Renal pelvis (tissue), 12 donors: Measurements from ENCODE around the gene CDX1. TPM values are rescaled to one million over a fixed set of nuclear protein-coding genes. Genes with fewer than 3 reads are reported as not detected.

ENCODE experiments used
- DNase-seq: peaks from one replicate; pipeline ENCODE4 v3.0.0-alpha.2; 2013
- long read RNA-seq, 16 experiments: transcript quantifications; one replicate each; lab custom pipeline, GENCODE V29; 2026
- polyA plus RNA-seq, 3 donors: library from polyadenylated mRNA; unstranded; fragments of 120-200 nt; gene quantifications; one replicate each; pipeline ENCODE4 v1.2.1, GENCODE V29; 2013; ENCODE audit not compliant: insufficient read length in 3 of 3

Gene CDX1
- 1 to 10 TPM in 1 of 3 donors, under 1 TPM in 2; 0.84 to 1.1 (median 0.89) TPM for polyA plus RNA-seq
- long read RNA-seq, donor 1 = 0 reads
- long read RNA-seq, donor 2 = 0 reads
- long read RNA-seq, donor 3 = 0 reads
- long read RNA-seq, donor 4 = 0 reads
- long read RNA-seq, donor 5 = 0 reads
- long read RNA-seq, donor 6, partial matches to known transcripts = 0 of 1 reads
- long read RNA-seq, donor 6, other reads (novel, unspliced or antisense) = 0 of 1 reads
- long read RNA-seq, donor 7, partial matches to known transcripts = 0 of 3 reads
- long read RNA-seq, donor 7, other reads (novel, unspliced or antisense) = 0 of 3 reads
- long read RNA-seq, donor 8 = 0 reads
- long read RNA-seq, donor 9, partial matches to known transcripts = 0 of 1 reads
- long read RNA-seq, donor 9, other reads (novel, unspliced or antisense) = 0 of 1 reads
- long read RNA-seq, donor 10 = 0 reads
- long read RNA-seq, donor 11, partial matches to known transcripts = 0 of 2 reads
- long read RNA-seq, donor 11, other reads (novel, unspliced or antisense) = 0 of 2 reads
- long read RNA-seq, donor 12, partial matches to known transcripts = 0 of 1 reads
- long read RNA-seq, donor 12, other reads (novel, unspliced or antisense) = 0 of 1 reads
- long read RNA-seq, donor 13 = 0 reads
- long read RNA-seq, donor 14 = 0 reads
- long read RNA-seq, donor 15, transcript CDX1-201 (3 exons, 1,758 nt) = major isoform, 38 of 52 reads
- long read RNA-seq, donor 15, partial matches to known transcripts = 14 of 52 reads
- long read RNA-seq, donor 15, other reads (novel, unspliced or antisense) = 0 of 52 reads
- long read RNA-seq, donor 16 = 0 reads

DNA sequence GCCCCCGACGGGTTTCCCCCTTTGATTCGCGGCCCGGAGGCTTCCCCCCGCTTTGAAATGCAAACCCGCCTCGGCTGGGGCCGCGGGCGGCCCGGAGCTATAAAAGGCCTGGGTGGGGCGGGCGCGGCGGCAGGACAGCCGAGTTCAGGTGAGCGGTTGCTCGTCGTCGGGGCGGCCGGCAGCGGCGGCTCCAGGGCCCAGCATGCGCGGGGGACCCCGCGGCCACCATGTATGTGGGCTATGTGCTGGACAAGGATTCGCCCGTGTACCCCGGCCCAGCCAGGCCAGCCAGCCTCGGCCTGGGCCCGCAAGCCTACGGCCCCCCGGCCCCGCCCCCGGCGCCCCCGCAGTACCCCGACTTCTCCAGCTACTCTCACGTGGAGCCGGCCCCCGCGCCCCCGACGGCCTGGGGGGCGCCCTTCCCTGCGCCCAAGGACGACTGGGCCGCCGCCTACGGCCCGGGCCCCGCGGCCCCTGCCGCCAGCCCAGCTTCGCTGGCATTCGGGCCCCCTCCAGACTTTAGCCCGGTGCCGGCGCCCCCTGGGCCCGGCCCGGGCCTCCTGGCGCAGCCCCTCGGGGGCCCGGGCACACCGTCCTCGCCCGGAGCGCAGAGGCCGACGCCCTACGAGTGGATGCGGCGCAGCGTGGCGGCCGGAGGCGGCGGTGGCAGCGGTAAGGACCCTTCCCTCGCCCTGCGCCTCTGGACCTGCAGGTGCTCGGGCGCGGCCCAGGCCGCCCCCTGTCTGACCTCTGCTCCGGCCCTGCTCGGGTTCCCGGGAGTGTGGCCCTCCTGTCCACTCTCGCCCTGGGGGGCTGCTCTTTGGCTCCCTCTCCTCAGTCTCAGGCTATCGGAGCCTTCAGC is at the start of gene CDX1:
CDX1 (plus strand) TSS at position 129 of the 862 bp plus-strand sequence; CDS start at position 228, 99 bp downstream.
- DNase-seq = no peak

DNA sequence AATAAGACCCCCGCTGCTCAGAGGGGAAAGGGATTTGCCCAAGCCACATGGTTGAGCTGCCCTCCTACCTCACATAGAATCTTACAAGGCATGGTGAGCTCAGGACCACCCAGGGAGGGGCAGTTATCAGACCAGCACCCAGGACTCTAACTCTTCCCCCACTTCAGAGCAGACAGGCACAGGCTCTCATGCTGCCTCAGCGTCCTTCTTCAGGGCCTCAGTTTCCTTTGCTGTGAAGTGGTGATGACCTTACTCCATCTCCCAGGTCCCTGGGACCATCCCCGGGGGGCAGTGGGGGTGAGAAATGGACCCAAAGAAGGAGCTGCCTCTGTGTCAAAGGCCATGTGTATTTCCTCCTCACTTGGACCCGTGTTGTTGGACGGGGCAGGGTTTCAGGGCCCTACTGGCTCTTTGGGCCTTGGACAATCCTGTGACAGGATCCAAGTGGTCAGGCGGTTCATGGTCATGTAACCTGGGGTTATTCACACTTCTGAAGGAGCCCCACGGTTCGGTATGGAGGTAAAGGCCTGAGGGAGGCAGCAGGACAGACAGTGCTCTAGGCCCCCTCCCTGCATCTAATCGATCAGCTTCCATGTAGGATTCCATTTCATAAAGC is 48.5 kb upstream of the CDX1 start:
- no peak for DNase-seq

DNA sequence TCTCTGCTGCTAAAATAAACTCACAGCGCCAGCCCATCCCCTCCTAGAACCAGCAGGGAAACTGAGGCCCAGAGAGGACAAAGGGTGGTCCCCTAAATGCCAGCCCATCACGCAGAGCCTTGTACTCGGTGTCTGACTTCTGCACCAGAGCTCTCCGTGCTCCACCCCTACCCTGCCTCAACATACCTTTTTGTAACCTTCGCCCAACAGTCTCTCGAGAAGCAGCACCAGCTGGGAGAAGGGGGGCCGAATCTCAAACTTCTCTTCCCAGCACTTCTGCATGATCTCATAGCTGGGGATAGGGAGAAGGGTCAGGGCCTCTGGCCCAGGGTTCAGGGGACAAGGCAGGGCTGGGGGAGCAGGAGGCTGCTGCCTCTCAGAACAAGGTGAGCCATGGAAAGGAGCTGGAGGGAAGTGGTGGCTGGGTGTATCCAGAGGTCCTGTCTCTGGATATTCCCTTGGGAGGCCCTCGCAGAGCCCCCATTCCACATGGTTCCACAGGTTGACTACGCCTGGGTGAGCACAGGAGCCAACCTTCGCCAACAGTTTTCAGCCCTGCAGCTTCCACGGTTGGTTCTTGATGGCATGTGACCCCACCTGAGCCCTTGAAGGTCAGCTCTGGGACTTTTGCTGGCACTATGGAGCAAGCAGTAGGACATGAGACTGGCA is 47.9 kb upstream of the CDX1 start:
- DNase-seq = no peak

DNA sequence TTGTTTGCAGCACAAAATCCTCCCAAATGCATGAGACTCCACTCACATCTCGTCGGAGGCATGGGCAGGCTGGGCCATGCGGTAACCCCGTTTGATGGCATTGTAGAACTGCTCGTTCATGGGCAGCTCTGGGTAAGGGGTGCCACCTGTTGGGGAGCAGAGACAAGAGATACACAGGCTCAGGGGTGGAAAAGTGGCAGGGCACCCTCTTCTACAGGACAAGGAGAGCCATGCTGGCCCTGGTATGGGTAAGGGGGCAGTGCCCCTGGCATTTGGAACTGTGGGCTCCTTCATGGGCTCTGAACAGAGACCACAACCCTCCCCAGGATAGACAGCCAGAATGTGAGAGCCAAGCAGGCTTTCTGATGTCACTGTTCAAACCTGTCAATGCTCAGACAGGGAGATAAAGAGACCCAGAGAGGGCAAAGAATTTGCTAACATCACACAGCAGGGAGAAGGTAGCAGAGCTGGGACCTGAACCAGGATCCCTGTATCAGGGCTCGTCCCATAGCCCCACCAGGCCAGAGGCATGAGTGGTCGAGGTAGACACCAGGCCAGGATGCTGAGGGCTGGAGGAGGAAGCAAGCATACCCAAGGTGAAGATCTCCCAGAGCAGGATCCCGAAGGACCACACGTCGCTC is 47.0 kb upstream of the CDX1 start:
- DNase-seq = no peak

DNA sequence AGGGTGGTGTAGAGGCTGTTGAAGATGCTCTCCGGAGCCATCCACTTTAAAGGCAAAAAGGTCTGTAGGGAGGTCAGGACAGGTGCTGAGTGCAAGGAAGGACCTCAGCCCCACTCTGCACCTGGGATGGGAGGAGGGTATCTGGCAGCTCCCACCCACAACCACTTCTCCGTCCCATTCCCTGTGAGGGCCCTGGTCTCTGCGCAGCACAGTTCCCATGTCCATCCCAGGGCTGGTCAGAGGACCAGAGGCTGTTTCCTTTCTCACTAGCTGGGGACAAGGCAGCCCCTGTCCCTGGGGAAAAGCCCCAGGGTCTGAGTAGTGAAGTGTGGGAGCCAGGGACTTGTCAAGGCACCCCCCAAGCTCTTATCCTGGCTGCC is 46.5 kb upstream of the CDX1 start:
- DNase-seq = no peak

DNA sequence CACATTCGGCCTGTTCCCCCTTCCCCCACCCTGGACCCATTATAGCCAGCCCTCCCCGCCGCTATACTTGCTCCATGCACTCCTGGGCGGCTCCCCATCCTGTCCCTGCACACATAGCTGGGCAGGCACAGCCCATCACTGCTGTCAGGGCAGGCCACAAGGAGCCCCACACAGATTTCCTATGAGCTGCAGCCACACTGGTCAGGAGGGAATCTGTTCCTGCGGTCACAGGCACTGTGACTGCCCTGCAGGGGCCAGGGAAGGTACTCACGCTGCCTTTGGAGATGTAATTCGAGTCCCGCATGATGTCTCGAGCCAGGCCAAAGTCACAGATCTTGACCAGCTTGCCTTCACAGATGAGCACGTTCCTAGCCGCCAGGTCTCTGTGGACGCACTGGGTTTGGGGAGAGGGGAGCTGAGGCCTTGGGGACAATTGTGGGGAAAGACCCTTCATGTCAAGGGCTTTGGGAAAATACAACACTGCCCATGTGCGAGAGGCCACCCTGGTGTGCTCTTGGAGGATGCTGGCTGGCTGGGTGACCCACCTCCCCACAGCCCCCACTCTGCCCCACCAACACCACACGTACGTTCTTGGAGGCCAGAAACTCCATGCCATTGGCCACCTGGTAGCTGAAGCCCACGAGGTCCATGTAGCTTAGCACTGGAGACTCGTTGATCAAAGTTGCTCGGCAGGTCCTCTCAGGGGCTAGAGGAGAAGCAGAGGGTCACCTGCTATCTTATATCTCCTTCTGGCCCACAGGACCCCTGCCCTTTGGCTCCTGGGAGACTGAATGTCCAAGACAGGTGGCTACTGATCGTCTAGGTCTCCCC is 45.7 kb upstream of the CDX1 start:
- DNase-seq = no peak

DNA sequence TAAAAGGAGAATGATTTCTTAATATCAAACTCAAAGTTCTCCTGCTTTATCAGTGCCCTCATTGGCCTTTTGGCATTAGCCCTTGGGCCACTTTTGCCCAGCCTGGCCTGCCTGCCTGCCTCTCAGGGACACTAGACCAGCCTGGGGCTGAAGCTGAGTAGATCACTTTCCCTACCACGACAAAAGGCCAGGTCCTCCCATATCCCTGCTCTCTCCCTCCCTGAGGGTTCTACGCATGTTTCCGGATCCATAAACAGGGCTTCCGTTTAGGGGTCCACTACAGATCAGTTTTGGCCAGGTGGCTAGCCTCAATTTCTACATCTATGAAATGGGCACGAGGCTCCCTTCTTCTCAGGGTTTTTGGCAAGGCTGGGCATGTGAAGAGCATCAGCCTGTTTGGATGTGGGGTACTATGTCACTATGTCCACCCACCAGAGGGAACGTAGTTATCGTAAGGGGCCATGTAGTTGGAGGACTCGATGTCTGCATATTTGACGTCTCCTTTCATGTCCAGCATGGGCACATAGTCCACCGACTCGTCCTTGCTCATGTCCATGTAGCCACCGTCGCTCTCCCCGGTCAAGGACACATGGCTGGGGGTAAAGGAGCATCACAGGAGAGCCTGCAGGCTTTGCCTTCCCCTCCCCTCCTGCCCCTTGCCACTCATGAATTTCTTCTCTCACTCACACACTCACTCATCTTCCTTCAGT is 45.0 kb upstream of the CDX1 start:
- DNase-seq = no peak

DNA sequence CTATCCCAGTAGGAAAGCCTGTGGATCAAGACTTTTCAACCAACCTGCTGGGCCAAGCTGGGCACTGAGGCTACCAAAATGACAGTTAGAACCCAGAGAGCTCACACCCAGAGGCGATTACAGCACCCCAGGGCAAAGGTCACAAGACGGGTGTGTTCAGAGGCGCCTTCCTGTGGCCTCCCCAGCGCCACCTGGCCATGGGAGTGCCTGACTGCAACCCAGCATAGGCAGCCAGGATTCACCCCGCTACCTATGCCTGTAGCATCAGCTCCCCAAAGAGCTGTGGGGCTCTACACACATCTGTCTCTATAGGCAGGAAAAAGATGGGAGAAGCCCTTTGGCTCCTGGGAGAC is 44.4 kb upstream of the CDX1 start:
- DNase-seq = no peak

DNA sequence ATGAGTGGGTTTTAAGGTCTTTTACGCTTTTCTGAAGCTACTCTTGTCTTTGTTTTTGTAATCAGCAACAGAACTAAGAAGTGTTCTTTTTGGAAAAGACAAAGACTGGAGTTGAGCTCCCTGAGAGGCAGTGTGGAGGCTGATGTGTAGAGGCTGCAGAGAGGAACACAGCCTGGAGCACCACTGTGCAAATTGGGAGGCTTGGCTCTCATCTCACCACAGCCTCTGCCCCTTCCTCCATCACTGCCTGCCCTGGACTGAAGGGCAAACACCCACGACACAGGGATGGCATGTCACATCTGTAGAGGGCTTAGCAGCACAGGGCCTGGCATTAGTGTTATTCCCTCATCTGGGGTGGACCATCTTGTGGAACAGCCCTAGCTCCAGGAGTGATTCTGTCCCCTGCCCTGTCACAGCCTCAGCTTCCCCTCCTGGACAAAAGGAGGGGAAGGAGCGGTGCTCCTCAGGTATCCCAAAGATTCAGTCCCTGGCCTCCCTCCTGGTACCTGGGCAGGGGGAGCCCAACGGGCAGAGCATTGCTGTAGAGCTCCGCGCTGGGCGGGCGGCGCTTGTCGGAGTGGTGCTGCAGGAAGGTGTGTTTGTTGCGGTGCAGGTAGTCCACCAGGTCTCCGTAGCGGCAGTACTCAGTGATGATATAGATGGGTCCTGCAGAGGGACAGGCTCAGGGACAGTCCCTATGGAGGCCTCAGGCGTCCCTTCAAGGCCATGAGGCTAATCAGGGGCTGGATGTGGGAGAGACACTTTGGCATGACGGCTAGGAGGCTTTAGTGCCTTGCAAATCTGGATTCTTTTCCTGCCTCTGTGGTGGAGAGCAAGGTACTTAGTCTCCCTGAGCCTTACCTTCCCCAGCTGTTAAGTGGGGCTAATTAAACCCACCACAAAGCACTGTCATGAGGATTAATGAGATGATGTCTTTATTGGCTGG is 43.8 kb upstream of the CDX1 start:
- DNase-seq = no peak

DNA sequence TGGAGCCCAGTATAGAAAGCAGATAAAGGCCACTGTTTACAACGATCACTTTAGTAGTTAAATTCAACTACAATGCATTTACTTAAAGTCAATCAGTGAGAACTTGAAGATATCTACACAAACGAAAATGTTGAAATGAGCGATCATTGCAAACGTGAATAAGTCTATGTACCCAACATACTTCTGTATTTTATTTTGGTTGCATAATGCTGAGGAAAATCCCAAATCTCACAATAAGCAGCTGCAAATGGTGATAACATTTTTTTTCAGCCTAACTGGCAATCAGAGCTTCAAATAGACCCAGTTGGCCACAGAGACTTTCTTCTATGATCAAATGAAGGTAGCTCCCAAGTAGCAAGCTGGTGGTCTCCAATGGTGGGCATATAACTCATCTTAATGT is 43.0 kb upstream of the CDX1 start:
- no peak for DNase-seq

DNA sequence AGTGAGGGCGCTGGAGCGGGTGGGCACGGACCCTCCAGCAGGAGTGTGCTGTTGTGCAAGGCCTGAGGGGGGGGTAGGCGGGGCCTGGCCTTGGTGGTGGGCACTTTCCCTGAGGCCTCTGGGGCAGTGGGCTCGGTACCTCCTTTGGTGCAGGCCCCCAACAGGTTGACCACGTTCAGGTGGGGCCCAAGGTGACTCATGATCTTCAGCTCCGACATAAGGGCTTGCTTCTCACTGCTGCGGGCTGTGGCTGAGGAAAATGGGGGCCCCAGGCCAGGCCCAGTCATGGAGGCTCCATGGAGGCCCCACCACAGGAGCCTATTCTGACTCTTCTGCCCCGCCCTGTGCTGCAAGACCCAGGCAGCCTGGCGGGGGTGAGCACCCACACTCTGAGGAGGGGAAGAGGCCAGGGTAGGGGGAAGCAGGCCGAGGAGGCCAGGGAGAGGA is 42.4 kb upstream of the CDX1 start:
- DNase-seq = no peak

DNA sequence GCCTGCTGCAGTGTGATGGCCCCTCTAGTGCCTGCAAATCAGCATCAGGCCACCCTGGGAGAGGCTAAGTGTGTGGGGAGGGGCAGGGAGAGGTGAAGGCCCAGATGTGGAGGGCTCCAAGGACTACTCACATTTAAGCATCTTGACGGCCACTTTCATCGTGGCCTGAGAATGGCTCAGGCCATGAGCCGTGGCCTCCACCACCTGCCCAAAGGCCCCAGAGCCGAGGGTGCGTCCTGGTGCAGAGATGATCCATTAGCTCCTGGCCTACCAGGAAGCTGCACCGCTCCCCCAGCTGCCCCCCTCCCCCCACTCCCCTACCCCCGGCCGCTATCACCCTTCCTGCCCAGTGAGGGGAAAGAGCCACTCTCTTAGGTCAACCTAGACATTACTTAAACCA is 42.0 kb upstream of the CDX1 start:
- no peak for DNase-seq

DNA sequence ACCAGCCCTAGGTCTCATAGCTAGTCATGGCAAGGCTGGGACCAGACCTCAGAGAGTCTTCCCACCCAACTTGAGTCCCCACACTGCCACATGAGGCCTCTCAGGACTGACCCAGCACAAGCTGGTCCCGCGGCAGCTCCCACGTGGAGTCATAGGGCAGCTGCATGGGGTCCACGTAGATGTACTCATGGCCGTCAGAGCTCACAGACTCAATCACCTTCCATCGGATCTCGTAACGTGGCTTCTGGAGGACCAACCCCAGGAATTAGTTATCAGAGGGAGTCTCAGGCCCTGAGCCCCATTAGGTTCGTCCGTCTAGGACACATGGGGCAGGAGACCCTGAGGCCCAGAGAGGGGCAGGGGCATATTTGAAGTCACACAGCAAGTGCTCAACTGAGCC is 41.2 kb upstream of the CDX1 start:
- no peak for DNase-seq

DNA sequence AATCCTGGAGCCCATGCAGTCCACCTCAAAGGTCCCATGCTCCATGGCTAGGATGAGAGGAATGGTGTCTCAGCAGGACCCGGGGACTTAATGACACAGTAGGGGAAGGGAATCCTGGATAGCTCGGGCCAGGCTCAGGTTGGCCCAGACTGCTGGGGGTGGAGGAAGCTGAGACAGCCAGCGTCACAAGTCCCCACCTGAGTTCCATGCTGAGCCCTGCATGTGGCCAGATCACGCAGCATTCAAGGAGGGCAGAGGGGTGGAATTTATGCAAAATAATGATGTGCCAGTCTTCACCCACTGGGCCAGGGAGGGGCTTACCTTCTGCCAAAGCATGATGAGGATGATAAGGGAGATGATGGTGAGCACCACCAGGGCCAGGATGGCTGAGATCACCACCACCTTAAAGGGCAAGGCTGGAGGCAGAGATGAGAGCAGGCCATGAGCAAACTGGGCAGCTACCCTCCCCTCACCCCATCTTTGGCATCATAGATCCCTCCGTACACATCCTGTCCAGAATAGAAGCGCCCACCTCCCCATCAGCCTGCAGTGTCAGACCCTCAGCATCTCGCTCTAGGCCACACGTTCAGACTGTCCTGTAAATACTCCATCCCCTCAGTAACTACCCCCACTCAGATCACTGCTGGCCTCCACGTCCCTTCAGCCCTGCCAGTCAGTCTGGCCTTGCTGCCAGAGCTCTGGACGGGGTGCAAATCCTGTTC is 40.2 kb upstream of the CDX1 start:
- no peak for DNase-seq

DNA sequence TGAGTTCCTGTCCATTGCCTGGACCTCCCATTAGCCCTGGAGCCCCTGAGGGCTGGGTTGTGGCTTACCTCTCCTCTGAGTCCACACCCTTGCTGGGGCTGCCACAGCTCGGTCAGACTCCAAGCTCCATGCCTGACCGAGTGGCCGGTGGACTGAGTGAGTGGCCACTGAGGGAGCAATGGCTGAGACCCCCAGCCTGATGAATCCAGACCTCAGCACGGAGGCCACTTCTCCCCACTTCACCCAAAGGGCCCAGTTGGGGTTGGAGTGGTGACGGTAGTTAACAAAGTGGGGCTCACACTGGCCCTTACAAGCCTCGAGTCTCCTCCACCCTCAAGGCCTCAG is 39.7 kb upstream of the CDX1 start:
- DNase-seq = no peak

DNA sequence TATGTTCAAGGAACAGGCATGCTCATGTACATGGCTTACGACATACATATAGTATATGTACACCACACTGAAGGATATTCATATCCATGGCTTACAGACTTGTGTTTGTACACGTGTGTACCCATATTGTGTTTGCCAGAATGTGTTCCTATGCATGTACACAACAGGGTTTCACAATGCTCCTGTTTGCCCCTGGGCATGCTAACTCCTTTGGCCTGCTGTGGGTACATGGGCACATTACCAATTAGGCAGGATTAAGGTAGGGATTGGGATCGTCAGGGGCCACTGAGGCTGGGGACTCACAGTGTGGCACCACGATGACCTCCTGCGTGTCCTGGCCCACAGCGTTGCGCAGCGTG is 37.1 kb upstream of the CDX1 start:
- no peak for DNase-seq

DNA sequence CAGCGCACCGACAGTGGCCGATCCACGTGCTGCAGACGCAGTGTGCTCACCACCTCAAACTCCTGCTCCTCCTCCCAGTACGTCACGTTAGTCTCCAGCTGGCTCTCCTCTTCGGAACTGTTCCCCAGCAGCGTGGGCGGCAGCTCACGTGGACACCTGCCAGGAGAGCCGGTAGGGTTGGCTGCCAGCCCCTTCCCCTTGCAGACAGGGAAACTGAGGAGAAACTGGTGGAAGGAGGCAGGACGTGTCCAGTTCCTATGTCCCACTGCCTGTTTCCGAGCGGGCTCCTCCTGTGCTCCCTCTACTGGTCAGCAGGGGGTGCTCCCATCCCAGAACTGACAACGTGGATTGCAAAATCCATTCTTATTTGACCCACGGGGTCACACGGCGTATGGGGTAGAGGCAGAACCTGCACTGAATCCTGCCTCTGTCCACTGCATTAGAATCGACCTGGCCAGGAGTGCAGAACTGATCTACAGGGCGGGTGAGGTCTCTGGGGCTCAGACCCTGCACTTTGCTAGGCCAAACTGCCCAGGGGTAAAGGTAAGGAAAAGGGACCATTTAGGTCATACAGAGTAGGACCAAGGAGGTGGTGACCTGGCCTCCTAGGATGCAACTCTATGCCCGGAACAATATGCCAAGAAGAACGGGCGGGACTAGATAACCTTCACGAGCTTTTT is 36.6 kb upstream of the CDX1 start:
- DNase-seq = no peak
